HepG2 (cell line): ENCODE measurements around the gene IKBIP. TPM values are rescaled to one million over a fixed set of nuclear protein-coding genes. Genes with fewer than 3 reads are reported as not detected.

Source experiments
- AKAP8 ChIP-seq: sonication (generic); formaldehyde crosslinking; IDR thresholded peaks from 2 replicates; pipeline ENCODE4 v1.5.1; 2020; ENCODE audit warnings: mild to moderate bottlenecking, missing genetic modification reagents
- ATF4 ChIP-seq, 2 experiments: fragments of 450-650 bp in 1 of 2; sonication (generic) in 1 of 2; formaldehyde crosslinking; IDR thresholded peaks; 2 replicates each; pipeline versions ENCODE4 v1.5.0 to v1.8.0; 2020 to 2022; ENCODE audit warnings: mild to moderate bottlenecking in 1 of 2, missing genetic modification reagents in 1 of 2
- BCLAF1 ChIP-seq: fragments of 450-650 bp; IDR thresholded peaks from 2 replicates; pipeline ENCODE4 v1.6.1; 2017; ENCODE audit warnings: mild to moderate bottlenecking
- FOSL2 ChIP-seq: sonication (generic); formaldehyde crosslinking; IDR thresholded peaks from 2 replicates; pipeline ENCODE4 v1.4.0; 2020; ENCODE audit warnings: missing genetic modification reagents
- FOXA3 ChIP-seq: IDR thresholded peaks from 2 replicates; pipeline ENCODE4 v1.6.1; 2016; ENCODE audit warnings: missing genetic modification reagents, missing compliant biosample characterization
- FOXJ3 ChIP-seq: sonication (generic); formaldehyde crosslinking; IDR thresholded peaks from 2 replicates; pipeline ENCODE4 v1.4.0; 2020; ENCODE audit warnings: missing genetic modification reagents, mild to moderate bottlenecking, borderline replicate concordance
- GPN1 ChIP-seq: sonication (generic); formaldehyde crosslinking; IDR thresholded peaks from 2 replicates; pipeline ENCODE4 v1.5.1; 2020; ENCODE audit warnings: missing genetic modification reagents, borderline replicate concordance
- KAT2B ChIP-seq: fragments of 150-350 bp; IDR thresholded peaks from 2 replicates; pipeline ENCODE4 v1.6.1; 2014; ENCODE audit warnings: low read depth, low read length, borderline replicate concordance
- KLF6 ChIP-seq: IDR thresholded peaks from 2 replicates; pipeline ENCODE4 v1.8.0; 2016; ENCODE audit warnings: missing biosample characterization, missing genetic modification reagents
- POGK ChIP-seq: sonication (generic); formaldehyde crosslinking; conservative IDR thresholded peaks from 2 replicates; pipeline ENCODE4 v1.8.0; 2022; ENCODE audit warnings: mild to moderate bottlenecking, moderate library complexity, missing genetic modification reagents
- SIN3B ChIP-seq: fragments of 150-350 bp; IDR thresholded peaks from 2 replicates; pipeline ENCODE4 v1.6.1; 2014; ENCODE audit warnings: low read length
- SKI ChIP-seq: fragments of 450-650 bp; IDR thresholded peaks from one replicate; pipeline ENCODE4 v1.6.1; 2018; ENCODE audit warnings: mild to moderate bottlenecking; ENCODE audit not compliant: partially characterized antibody
- SP1 ChIP-seq, 2 experiments: fragments of 450-650 bp in 1 of 2; sonication (generic) in 1 of 2; formaldehyde crosslinking in 1 of 2; IDR thresholded peaks; 2 replicates each; pipeline versions ENCODE4 v1.4.0 to v1.6.1; 2016 to 2020; ENCODE audit warnings: missing genetic modification reagents in 1 of 2
- TGIF2 ChIP-seq: IDR thresholded peaks from 2 replicates; pipeline ENCODE4 v1.6.1; 2016; ENCODE audit warnings: control low read depth, missing compliant biosample characterization
- ZNF234 ChIP-seq: sonication (generic); formaldehyde crosslinking; conservative IDR thresholded peaks from 2 replicates; pipeline ENCODE4 v1.5.1; 2020; ENCODE audit warnings: mild to moderate bottlenecking, missing genetic modification reagents
- ZNF441 ChIP-seq: sonication (generic); formaldehyde crosslinking; IDR thresholded peaks from 2 replicates; pipeline ENCODE4 v1.7.0; 2021; ENCODE audit warnings: missing genetic modification reagents, borderline replicate concordance
- ZNF709 ChIP-seq: sonication (generic); formaldehyde crosslinking; IDR thresholded peaks from 2 replicates; pipeline ENCODE4 v1.5.0; 2020; ENCODE audit warnings: mild to moderate bottlenecking, missing genetic modification reagents
- polyA plus RNA-seq, 8 experiments: library from polyadenylated mRNA; depleted of rRNA in 3 of 8; stranded (reverse) in 7 of 8; unstranded in 1 of 8; fragments of >200 nt; fragmentation: Illumina TruSeq in 4 of 8; extraction: Trizol in 4 of 8; gene quantifications; 2 replicates each; pipeline versions ENCODE4 v1.2.1 to v1.2.3, GENCODE V29; 2011 to 2016; ENCODE audit warnings: low read depth in 4 of 8, missing spikeins in 1 of 8, mixed read lengths in 1 of 8; ENCODE audit not compliant: insufficient read depth in 1 of 8
- total RNA-seq, 5 experiments: library from RNA; depleted of rRNA; stranded (reverse); fragments of >200 nt; fragmentation: Illumina TruSeq; extraction: Trizol; gene quantifications; 2 replicates each; pipeline ENCODE4 v1.2.3, GENCODE V29; 2016; ENCODE audit warnings: low read depth in 1 of 5
- TF ChIP-seq, protein P1 (sequence below): sonication (generic); formaldehyde crosslinking; IDR thresholded peaks from 2 replicates; pipeline ENCODE4 v1.4.0; 2020; ENCODE audit warnings: missing genetic modification reagents

IKBIP gene
- total and polyA plus RNA-seq, 2 of the 13 experiments (the other 11 are each of a cell fraction or from before 2014, with no cell fraction given) = 20.0 to 55.5 TPM

DNA sequence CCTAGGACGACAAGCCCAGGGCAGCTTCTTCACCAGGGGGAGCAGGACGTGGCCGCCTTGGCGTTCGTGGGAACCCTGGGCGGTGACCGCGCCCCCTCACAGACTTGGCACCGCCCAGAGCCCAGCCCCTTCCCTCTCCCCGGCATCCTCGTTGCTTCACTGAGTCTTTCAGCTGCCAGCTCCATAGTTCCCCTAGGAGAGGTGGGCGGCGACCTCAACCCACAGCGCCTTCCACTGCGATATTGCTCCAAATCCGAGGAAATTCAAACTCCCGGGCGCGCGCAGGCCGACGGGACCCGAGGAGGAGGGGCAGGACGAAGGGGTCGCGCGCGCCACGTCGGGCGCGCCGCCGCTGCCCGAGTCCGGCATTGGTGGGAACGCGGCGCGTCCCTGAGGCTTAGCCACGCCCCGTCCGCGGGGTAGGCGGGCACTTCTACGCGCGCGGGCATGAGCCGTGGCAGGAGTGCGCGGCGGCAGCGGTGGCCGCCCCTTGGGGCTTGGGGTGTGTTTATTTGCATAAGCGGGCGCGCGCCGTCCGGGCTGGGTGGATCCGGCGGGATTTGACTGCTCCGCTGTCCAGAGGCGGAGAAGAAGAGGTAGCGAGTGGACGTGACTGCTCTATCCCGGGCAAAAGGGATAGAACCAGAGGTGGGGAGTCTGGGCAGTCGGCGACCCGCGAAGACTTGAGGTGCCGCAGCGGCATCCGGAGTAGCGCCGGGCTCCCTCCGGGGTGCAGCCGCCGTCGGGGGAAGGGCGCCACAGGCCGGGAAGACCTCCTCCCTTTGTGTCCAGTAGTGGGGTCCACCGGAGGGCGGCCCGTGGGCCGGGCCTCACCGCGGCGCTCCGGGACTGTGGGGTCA, at the start of gene IKBIP, which contains the start of gene APAF1 (continued):
- TF ChIP-seq POGK (CRISPR knock-in tag) = 0 out of 2 replicates have a peak, but pooled peaks have one; percentile 16
- TF ChIP-seq KLF6 (CRISPR knock-in tag) = peak; percentile 69; the same call in 1 of the 2 replicates
- TF ChIP-seq, protein P1, sequence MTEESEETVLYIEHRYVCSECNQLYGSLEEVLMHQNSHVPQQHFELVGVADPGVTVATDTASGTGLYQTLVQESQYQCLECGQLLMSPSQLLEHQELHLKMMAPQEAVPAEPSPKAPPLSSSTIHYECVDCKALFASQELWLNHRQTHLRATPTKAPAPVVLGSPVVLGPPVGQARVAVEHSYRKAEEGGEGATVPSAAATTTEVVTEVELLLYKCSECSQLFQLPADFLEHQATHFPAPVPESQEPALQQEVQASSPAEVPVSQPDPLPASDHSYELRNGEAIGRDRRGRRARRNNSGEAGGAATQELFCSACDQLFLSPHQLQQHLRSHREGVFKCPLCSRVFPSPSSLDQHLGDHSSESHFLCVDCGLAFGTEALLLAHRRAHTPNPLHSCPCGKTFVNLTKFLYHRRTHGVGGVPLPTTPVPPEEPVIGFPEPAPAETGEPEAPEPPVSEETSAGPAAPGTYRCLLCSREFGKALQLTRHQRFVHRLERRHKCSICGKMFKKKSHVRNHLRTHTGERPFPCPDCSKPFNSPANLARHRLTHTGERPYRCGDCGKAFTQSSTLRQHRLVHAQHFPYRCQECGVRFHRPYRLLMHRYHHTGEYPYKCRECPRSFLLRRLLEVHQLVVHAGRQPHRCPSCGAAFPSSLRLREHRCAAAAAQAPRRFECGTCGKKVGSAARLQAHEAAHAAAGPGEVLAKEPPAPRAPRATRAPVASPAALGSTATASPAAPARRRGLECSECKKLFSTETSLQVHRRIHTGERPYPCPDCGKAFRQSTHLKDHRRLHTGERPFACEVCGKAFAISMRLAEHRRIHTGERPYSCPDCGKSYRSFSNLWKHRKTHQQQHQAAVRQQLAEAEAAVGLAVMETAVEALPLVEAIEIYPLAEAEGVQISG = peak; percentile 56; the same call in 1 of the 2 replicates
- TF ChIP-seq FOXA3 (CRISPR knock-in tag) = peak; percentile 51
- TF ChIP-seq SP1 (IDR thresholded peaks at IDR 0.05) = no peak
- peak; percentile 84 for TF ChIP-seq SP1 (CRISPR knock-in tag; IDR thresholded peaks at IDR 0.05)
- TF ChIP-seq AKAP8 = no peak; the same call in 1 of the 2 replicates
- TF ChIP-seq ZNF441 = no peak
- 0 out of 2 replicates have a peak, but pooled peaks have one; percentile 34 for TF ChIP-seq TGIF2 (CRISPR knock-in tag)
- 0 out of 2 replicates have a peak, but pooled peaks have one; percentile 2 for TF ChIP-seq FOSL2
- no peak for TF ChIP-seq FOXJ3 (CRISPR knock-in tag)
- TF ChIP-seq SIN3B = peak; percentile 79
- TF ChIP-seq ATF4 (CRISPR knock-in tag; IDR thresholded peaks at IDR 0.05) = peak in 1 of 2 experiments; percentile 65; a peak in 1 of 4 replicates
- TF ChIP-seq SKI = peak; percentile 41
- TF ChIP-seq ZNF709 = peak; percentile 61; the same call in 1 of the 2 replicates
- TF ChIP-seq BCLAF1 = no peak
- no peak for TF ChIP-seq ZNF234
- TF ChIP-seq KAT2B = no peak
- no peak for TF ChIP-seq GPN1 (CRISPR knock-in tag)
